ENCODE data around the gene EXO5.
"Not testable (repeated sequence)": the region's sequence is repeated elsewhere in the genome, so short reads cannot be mapped to it uniquely, and the experiment has no call there.

Gene EXO5, protein sequence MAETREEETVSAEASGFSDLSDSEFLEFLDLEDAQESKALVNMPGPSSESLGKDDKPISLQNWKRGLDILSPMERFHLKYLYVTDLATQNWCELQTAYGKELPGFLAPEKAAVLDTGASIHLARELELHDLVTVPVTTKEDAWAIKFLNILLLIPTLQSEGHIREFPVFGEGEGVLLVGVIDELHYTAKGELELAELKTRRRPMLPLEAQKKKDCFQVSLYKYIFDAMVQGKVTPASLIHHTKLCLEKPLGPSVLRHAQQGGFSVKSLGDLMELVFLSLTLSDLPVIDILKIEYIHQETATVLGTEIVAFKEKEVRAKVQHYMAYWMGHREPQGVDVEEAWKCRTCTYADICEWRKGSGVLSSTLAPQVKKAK

GRCh38 chr1:40508375-40509341, at the start of gene EXO5:
Gene EXO5, plus strand, starts transcription at chr1:40508767. Its CDS starts 5,778 bp downstream, at chr1:40514545.
- peak; percentile 55 for DNase-seq (ENCODE audit: low spot score)

GRCh38 chr1:40462956-40463590, 45.5 kb upstream of the EXO5 start:
- no peak for DNase-seq (ENCODE audit: low spot score)

GRCh38 chr1:40469327-40469726, 39.2 kb upstream of the EXO5 start:
- DNase-seq (ENCODE audit: low spot score), result no peak

DNA sequence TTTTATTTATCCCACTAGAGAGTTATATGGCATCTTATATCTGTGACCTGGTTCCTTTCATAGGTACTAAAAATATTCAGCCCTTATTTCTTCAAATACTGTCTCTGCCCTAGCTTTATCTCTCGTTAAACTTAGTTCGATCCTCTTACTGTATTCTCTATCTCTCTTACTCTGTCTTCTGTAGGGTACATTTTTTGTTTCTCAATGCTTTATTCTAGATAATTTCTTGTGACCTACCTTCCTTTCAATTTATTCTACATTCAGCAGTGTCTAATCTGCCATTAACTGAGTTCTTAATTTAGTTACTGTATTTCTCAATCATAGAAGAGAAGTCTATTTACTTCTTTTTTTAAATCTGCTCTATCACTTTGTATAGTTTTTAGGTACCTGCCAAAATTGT, 33.3 kb upstream of the EXO5 start:
- DNase-seq (ENCODE audit: low spot score), result no peak

GRCh38 chr1:40476924-40477677, 31.5 kb upstream of the EXO5 start, which contains the start of gene ZFP69:
Gene ZFP69, plus strand, starts transcription at chr1:40477290. Its CDS starts 2,072 bp downstream, at chr1:40479362.
- DNase-seq (ENCODE audit: low spot score), result peak; percentile 70

GRCh38 chr1:40477678-40478053, 30.9 kb upstream of the EXO5 start:
- peak; percentile 19 for DNase-seq (ENCODE audit: low spot score)

DNA sequence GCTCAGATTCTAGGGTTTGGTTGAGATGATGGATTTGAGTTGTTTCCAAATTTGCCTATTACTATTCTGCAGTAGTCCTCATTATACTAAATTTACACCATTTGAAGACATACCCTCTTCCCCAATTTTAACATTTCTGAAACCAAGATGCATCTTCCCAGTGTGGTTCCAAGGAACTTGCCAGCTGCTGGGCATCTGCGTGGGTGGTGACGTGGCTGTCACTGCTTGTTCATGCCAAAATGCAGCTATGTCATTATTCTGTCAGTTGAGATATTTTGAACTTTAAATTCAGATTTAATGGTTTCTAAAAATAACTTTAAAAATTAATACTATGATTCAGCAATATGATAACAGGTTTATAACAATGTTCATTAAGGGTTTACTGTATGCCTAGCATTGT, 30.3 kb upstream of the EXO5 start:
- no peak for DNase-seq (ENCODE audit: low spot score)

DNA sequence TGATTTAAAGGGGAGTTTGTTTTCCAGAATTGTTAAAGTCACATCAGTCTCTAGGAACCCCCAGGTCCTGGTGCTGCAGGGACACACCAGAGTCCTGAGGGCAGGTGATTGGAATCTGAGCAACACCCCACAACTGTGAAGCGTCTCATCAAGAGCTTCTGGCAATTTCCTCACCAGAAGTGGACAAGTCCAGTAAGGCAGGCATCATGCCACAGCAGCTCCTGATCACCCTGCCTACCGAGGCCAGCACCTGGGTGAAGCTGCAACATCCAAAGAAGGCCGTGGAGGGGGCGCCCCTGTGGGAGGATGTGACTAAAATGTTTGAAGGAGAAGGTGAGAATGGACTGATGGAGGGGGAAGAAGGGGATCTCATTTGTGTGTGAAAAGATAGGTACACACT, 29.4 kb upstream of the EXO5 start:
- no peak for DNase-seq (ENCODE audit: low spot score)

DNA sequence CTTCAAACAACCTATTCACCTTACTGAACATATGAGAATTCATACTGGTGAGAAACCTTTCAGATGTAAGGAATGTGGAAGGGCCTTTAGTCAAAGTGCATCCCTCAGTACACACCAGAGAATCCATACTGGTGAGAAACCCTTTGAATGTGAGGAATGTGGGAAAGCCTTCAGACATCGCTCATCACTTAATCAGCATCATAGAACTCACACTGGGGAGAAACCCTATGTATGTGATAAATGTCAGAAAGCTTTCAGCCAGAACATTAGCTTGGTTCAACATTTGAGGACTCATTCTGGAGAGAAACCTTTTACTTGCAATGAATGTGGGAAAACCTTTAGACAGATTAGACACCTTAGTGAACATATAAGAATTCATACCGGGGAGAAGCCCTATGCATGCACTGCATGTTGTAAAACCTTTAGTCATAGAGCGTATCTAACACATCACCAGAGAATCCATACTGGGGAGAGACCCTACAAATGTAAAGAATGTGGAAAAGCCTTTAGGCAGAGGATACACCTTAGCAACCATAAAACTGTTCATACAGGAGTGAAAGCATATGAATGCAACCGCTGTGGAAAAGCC, 13.2 kb upstream of the EXO5 start:
- no peak for DNase-seq (ENCODE audit: low spot score)

DNA sequence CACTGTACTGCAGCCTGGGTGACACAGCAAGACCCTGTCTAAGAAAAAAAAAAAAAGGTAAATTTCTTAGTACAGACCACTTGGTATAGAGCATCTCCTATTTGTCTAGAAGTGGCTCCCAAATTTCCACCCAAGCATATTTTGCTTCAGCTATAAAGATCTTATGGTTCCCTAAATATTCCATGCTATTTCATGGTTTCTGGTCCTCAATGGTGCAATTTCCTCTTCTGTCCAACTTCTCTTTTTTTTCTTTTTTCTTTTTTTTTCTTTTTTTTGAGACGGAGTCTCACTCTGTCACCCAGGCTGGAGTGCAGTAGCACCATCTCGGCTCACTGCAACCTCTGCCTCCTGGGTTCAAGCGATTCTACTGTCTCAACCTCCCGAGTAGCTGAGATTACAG, 5.9 kb upstream of the EXO5 start:
- DNase-seq (ENCODE audit: low spot score), result not testable (repeated sequence)

DNA sequence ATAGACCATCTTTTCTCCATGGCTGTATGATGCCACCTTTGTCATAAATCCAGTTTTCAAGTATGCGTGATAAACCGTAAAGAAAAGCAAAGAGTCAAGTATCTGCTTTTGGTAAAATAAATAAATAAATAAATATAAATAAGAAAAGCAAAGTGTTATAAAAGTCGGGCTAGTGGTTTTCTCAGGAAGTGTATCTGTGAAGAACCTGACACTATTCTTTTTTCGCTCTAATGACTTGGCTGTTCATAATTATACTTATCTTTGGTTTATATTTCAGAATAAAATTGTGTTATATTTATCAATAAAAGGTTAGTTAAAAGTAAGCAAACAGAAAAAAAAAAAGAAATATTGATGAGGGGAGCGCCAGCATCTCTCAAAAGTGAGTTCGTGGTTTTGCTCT, 594 bp upstream of the EXO5 start:
- DNase-seq (ENCODE audit: low spot score), result no peak

GRCh38 chr1:40519517-40519916, 10.9 kb downstream of the EXO5 start:
- no peak for DNase-seq (ENCODE audit: low spot score)

- no peak for DNase-seq (ENCODE audit: low spot score)
Observed at GRCh38 chr1:40530735-40531380, 22.3 kb downstream of the EXO5 start.

DNA sequence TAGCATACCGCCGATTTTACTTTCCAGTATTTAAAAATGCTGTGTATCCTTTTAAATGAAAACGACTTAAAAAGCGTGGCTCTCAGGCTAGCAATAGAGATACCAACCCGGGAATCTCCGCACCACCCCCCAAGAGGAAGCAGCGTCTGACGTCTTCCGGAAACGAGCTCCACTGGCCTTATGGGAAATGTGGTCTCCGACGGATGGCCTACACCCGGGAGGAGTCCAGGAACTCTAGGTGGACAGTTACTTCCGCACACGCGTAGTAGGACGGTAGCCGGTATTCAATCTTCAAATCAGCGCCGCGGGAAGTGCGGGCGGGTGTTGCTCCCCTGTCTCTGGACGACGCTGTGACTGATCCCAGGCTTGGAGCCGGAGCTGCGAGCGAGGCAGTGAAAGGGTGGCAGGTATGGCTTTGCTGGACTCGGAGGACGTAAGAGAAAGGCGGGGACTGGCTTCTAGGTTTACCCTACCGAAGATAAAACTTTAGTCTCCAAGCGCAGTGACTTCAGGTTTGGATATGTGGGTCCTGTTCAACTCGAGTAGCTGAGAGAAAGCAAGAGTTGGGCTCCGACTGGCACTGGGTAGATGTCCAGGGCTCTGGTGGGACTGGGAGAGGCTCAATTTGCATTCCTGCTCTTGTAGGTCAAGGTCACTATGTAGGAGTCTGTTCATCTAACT, 23.0 kb downstream of the EXO5 start, which contains the start of gene ZNF684:
TSS of gene ZNF684 (plus strand) at position 257 of the 681 bp plus-strand sequence. CDS start 1,530 bp downstream, outside the sequence.
- DNase-seq (ENCODE audit: low spot score), result peak; percentile 70

- DNase-seq (ENCODE audit: low spot score), result no peak
Observed at GRCh38 chr1:40532062-40532389, 23.5 kb downstream of the EXO5 start.

- DNase-seq (ENCODE audit: low spot score), result peak; percentile 38
Observed at GRCh38 chr1:40532844-40533424, 24.4 kb downstream of the EXO5 start.

DNA sequence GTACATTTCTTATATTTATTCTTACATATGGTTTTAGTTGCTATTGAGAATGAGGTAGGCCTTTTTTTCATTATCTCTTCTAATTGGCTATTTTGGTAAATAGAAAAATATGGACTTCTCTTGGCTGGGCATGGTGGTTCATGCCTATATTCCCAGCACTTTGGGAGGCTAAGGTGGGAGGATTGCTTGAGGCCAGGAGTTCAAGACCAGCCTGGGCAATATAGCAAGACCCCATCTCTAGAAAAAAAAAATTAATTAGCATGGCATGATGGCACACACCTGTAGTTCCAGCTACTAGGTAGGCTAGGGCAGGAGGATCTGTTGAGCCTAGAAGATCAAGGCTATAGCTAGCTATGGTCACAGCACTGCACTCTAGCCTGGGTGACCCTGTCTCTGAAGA, 26.0 kb downstream of the EXO5 start:
- no peak for DNase-seq (ENCODE audit: low spot score)

DNA sequence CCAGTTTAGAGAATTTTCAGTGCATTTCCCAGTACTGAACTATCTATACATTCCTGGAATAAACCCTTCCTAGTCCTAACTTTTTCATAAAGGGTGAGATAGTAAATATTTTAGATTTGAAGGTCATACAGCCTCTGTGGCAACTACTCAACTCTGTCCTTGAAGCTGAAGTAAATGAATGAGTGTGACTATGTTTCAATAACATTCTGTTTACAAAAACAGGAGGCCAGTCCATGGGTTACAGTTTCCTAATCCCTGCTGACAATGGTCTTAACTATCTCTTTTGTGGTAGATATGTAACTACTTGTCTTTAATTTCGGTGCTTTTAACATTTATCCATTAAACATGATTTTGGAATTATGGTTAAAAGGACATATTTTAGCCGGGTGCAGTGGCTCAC, 27.2 kb downstream of the EXO5 start:
- DNase-seq (ENCODE audit: low spot score), result no peak

DNA sequence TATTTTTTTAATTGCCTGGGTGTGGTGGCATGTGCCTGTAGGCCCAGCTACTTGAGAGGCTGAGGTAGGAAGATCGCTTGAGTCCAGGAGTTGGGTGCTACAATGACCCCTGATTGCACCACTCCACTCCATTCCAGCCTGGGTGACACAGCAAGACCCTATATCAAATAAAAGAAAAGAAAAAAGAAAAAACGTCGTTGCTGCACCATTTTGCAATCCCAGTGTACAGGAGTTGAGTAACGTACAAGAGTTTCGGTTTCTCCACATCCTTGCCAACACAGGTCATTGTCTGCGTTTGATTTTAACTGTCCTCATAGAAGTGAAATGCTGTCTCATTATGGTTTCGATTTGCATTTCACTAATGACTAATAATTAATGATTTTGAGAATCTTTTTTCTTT, 30.8 kb downstream of the EXO5 start:
- DNase-seq (ENCODE audit: low spot score), result no peak

DNA sequence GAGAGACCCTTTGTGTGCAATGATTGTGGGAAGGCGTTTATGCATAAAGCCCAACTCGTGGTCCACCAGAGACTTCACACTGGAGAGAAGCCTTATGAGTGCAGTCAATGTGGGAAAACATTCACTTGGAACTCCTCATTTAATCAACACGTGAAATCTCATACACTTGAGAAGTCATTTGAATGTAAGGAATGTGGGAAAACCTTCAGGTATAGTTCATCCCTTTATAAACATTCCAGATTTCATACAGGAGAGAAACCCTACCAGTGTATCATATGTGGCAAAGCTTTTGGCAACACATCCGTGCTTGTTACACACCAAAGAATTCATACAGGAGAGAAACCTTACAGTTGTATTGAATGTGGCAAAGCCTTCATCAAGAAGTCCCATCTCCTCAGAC, 38.4 kb downstream of the EXO5 start:
- no peak for DNase-seq (ENCODE audit: low spot score)

Measured in HuH-7.5 (cell line).